T follicular helper cell (primary cell): ENCODE results near the gene HDAC4.

Experiments used
- DNase-seq: peaks from one replicate; pipeline ENCODE4 v3.0.0-alpha.2; 2020; ENCODE audit warnings: low read depth

Gene HDAC4

DNA sequence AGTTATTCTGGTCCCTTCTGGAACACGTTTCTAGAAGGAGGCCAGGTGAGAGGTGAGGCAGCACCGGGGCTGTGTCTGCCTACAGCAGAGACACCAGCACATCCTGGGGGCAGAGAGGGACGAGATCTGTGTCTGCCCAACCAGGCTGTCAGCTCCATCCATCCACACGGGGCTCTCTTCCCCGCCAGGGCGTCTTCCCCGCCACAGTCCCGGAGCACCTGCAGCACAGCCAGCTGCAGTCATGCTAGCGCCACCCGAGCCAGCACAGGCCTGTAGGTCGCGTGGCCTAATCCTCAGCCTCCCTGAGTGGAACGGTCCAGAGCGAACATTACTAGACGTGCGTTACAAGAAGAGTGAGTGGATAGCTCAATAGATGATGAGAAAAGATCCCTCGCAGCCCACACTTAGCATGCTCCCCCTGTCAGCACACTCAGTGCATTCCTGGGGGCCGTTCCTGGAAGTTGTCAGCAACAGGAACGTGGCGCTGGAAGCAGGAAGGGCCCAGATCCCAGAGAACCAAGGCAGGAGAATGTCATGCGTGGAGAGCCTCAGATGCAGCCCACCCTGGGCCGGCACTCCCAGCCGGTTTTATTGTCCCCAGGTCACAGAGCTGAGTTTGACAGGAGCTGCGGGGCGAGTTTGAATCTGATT lies 374.0 kb downstream of the HDAC4 start:
- no peak for DNase-seq

- DNase-seq, result no peak
Measured at GRCh38 chr2:239025951-239026461, 374.8 kb downstream of the HDAC4 start.

- no peak for DNase-seq
Measured at GRCh38 chr2:239025096-239025801, 375.6 kb downstream of the HDAC4 start.

- no peak for DNase-seq
Measured at GRCh38 chr2:239024226-239024625, 376.6 kb downstream of the HDAC4 start.

GRCh38 chr2:239022437-239023260 lies 378.2 kb downstream of the HDAC4 start:
- no peak for DNase-seq

- DNase-seq, result no peak
Measured at GRCh38 chr2:239021651-239022436, 379.0 kb downstream of the HDAC4 start.

- DNase-seq, result no peak
Measured at GRCh38 chr2:239021224-239021623, 379.6 kb downstream of the HDAC4 start.

GRCh38 chr2:239020541-239021041 lies 380.2 kb downstream of the HDAC4 start:
- DNase-seq, result no peak

GRCh38 chr2:239019183-239019581 lies 381.6 kb downstream of the HDAC4 start:
- DNase-seq, result no peak

DNA sequence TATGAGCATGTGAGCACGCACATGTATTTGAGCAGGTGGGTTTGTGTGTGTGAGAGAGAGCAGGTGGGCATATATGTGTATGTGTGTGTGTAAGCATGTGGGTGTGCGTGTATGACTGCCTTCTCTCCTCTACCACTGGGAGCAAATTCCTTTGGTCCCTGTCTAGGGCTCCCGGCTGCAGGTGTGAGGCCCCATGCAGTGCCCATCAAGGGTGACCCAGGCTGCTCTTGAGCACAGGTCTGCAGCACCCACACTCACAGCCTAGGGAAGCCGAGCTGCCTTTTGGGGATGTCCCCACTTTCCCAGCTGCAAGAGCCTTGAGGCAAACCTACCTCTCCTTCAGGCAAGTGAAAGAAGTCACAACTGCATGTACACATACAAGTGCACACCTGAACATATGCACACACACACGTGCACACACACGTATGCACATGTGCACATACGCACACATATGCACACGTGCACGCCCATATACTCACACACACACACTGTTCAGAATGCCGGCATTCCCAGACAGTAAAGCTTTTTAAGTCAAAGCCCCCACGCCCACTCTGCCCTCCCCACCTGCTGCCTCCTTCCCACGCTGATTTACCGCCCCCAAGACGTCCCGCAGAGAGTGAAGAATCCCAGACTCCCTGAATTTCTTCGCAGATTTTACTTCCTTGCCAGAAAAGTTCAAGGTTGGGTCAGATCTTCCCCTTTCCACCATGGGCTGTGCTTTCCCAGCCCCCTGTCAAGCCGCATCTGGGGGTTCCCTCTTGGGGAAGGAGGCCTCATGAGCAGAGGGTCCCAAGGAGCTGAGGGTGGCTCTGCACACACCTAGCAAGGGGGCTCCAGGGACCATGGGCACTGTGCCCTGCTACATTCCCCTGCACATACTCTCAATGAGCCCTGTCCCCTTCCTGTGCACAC lies 382.3 kb downstream of the HDAC4 start:
- DNase-seq, result no peak

GRCh38 chr2:239017491-239018098 lies 383.2 kb downstream of the HDAC4 start:
- no peak for DNase-seq

DNA sequence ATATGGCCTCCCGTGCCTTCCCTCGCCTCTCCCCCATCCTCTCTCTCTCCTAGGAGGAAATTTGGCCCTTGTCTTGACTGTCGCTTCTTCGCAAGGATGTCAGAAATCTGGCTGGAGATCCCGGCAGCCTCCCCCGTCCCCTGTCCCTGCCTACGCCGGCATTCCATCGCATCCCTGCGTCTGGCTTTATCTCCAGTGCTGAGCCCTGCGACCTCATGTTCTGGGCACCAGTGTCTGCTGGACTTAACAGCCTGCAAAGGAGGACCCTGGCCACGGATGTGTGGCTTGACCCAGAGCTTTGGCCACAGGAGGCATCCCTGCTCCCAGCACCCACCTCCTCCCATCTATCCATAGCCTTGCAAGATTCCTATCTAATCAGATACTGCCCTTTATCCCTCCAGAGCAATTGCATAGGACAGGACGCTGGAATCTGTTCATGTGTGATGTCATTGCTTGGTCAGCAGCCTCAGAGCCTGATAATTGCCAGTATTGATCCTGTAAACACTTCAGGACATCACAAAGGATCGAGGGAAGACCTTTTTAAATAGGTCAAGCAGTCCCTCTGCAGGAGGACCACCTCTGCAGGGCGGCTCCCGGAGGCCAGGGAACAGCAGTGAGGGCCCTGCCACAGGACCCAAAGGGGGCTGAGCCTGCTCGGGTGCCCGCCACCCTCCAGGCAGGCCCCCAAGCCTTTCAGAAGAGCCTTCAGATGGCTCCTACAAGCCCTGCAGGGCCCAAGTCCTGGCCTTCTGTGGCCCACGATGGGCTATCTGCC lies 384.7 kb downstream of the HDAC4 start:
- DNase-seq, result no peak

DNA sequence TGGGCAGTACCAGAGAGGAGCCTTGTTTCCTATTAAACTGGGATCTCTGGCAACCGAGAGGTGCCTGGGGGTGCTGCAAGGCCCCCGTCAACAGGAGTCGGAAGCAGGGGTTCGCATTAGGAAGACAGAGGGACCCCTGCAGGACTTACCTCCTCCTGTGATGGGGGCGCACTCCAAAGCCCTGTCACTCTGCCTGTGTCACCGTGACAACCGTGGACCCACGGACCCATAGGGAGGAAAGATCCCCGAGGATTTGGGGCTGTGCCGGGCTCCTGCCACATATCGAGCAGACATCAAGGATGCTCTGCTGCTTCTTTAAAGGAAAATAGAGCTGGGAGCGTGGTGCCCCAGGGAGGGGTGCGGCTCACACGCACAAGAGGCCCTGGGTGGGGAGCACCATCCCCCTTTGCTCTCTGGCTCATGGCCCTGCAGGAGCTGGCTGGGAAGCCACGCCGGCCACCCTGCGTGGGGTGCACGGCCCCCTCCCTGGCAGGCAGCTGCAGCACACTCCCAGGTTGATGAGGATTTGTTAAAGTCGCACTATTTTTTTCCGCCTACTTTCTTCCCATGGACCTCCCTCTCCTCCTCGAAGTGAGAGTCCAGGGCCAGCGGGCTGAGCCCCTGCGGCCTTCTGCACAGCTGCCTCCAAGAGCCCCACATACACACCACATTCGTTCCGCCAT lies 385.5 kb downstream of the HDAC4 start:
- DNase-seq, result no peak

- DNase-seq, result no peak
Measured at GRCh38 chr2:239014458-239015217, 386.2 kb downstream of the HDAC4 start.

DNA sequence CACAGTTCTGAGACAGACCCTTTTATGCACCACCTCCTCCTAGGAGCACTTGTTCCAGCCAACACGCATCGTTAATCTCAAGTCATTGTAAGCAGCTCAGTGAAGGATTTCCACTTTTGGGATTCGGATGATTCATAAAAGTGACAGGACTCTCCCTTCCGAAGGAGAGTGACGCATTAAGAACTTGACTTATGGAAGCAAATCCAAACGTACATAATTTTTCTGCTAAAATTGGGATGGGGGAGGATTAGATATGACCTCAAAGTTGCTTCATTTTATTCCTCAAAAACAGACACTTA lies 387.2 kb downstream of the HDAC4 start:
- no peak for DNase-seq

GRCh38 chr2:239012936-239013677 lies 387.7 kb downstream of the HDAC4 start:
- no peak for DNase-seq

- no peak for DNase-seq
Measured at GRCh38 chr2:239012228-239012627, 388.6 kb downstream of the HDAC4 start.

DNA sequence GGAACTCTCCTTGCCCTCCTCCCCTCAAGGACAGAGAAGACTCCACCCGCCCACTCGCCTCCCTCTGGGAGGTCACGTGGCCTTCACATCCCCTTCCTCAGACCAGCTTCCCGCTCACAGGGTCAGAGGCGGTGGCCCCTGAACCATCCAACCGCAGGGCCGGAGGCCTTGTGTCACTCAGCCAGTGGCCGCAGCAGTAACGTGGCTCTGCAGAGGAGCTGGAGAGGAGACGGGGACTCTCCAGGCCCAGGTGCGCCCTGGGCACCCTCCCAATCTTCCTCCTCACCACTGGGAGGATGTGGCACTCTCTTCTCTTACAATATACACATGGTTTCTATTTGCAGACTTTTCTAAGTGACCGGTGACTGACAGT lies 391.2 kb downstream of the HDAC4 start:
- DNase-seq, result no peak
